Ureter (tissue), 1 donor: ENCODE results near the gene KIF27. TPM values are rescaled to one million over a fixed set of nuclear protein-coding genes. Genes with fewer than 3 reads are reported as not detected.
"Not testable (repeated sequence)": the region's sequence is repeated elsewhere in the genome, so short reads cannot be mapped to it uniquely, and the experiment has no call there.

Source experiments
- DNase-seq: peaks from one replicate; pipeline ENCODE4 v3.0.0-alpha.2; 2020; ENCODE audit warnings: low spot score
- total RNA-seq: library from RNA; stranded (reverse); gene quantifications from one replicate; pipeline ENCODE4 v1.2.4, GENCODE V29; 2023
- donor health status: DM: yes; HTN: yes; CAD: no.

Gene KIF27
- total RNA-seq, 1 donor from 2014 or later = 10.7 TPM

- not testable (repeated sequence) for DNase-seq
Observed at GRCh38 chr9:83809213-83809612, 112.0 kb downstream of the KIF27 start.

DNA sequence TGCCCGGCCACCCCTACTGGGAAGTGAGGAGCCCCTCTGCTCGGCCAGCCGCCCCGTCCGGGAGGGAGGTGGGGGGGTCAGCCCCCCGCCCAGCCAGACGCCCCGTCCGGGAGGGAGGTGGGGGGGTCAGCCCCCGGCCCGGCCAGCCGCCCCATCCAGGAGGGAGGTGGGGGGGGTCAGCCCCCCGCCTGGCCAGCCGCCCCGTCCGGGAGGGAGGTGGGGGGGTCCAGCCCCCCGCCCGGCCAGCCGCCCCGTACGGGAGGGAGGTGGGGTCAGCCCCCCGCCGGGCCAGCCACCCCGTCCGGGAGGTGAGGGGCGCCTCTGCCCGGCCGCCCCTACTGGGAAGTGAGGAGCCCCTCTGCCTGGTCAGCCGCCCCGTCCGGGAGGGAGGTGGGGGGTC, 116.8 kb downstream of the KIF27 start:
- DNase-seq = not testable (repeated sequence)

GRCh38 chr9:83803941-83804340, 117.3 kb downstream of the KIF27 start:
- DNase-seq = not testable (repeated sequence)

DNA sequence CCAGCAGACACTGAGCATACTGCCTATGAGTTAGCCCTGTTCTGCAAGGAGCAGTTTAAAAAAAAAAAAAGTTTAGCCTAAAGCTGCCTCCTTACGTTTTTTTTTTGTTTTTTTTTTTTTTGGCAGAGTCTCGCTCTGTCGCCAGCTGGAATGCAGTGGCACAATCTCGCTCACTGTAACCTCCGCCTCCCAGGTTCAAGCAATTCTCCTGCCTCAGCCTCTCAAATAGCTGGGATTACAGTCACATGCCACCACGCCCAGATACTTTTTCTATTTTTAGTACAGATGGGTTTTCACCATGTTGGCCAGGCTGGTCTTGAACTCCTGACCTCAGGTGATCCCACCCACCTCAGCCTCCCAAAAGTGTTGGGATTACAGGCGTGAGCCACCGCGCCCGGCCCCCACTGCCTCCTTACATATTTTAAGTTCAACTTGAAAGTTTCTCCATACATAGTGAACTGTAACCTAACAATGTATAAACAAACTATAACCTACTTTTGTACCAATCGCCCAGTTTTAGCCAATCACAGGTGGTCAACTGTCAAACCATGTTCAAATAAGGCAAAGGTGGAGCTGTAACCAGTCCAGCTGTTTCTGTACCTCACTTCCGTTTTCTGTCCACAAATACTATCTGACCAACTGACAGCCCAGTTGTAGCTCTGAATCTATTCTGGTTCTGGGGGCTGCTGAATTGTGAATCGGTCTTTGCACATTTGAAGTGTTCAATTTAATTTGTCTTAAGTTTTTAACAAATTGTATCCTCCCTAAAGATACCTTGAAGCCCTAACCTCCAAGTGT, 120.8 kb downstream of the KIF27 start:
- no peak for DNase-seq

DNA sequence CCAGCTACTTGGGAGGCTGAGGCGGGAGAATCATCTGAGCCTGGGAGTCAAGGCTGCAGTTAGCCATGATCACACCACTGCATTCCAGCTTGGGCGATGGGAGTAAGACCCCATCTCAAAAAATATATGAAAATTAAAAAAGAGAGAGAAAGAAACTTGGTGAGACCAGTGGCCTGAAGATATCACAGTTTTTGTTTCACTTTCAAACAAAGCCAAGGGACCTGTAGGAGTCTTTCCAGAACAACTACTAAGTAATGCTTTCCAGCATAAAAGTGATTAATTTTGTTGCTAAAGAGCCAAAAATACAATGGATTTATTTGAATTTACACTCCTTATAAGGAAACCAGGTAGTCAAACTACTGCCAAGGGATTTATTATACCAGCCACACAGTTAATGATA, 127.2 kb downstream of the KIF27 start:
- no peak for DNase-seq

DNA sequence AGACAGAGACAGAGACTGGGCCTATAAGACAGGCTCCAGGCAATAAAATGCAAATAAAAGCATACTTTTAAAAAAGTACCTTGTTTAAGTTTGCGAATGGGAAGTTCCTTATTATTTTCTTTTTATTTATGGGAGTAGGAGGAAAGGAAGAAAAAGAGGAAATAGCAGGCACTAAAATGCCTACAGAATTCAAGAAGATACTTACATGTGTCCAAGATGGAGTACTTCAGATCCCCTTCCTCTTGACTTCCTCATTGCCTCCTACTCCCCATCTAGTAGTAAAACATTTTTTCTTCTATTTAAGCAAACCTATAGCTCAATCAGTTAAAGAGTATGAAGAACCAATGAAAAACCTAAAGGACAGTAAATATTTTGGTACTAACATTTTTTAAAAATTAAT, 128.5 kb downstream of the KIF27 start:
- DNase-seq = no peak

Other genes with a start within 250 kb of the KIF27 start
- 123 TPM for gene UBQLN1, start 213.5 kb downstream of the KIF27 start, total RNA-seq
- 9.5 TPM for gene GKAP1, start 103.7 kb downstream of the KIF27 start, total RNA-seq
- 600 TPM for gene HNRNPK, start 58.8 kb upstream of the KIF27 start, total RNA-seq
- gene RMI1, start 59.4 kb upstream of the KIF27 start, total RNA-seq = 12.1 TPM